SH-SY5Y (cell line): ENCODE measurements around the gene TBCD.

Experiments used
- GATA2 ChIP-seq: IDR thresholded peaks from 2 replicates; pipeline ENCODE4 v1.6.1; 2011; ENCODE audit warnings: mild to moderate bottlenecking, low read depth, low read length
- GATA3 ChIP-seq: IDR thresholded peaks from 2 replicates; pipeline ENCODE4 v1.6.1; 2011; ENCODE audit warnings: low read depth, mild to moderate bottlenecking, low read length, moderate library complexity

TBCD gene

GRCh38 chr17:82873521-82873920 lies 121.7 kb downstream of the TBCD start:
- TF ChIP-seq GATA2 (no peak), GATA3 (no peak)

GRCh38 chr17:82874011-82874835 lies 122.4 kb downstream of the TBCD start:
- TF ChIP-seq GATA2 (no peak), GATA3 (no peak)

- TF ChIP-seq GATA3: no peak
- no peak for TF ChIP-seq GATA2
Observed at GRCh38 chr17:82875407-82875856, 123.6 kb downstream of the TBCD start.

GRCh38 chr17:82876149-82876548 lies 124.3 kb downstream of the TBCD start:
- no peak for TF ChIP-seq GATA2

GRCh38 chr17:82876602-82877379 lies 124.9 kb downstream of the TBCD start:
- TF ChIP-seq GATA2: no peak
- no peak for TF ChIP-seq GATA3

- no peak for TF ChIP-seq GATA3
- TF ChIP-seq GATA2: no peak
Observed at GRCh38 chr17:82878527-82878926, 126.7 kb downstream of the TBCD start.

GRCh38 chr17:82879241-82879640 lies 127.4 kb downstream of the TBCD start:
- TF ChIP-seq GATA2 (no peak), GATA3 (no peak)

- TF ChIP-seq GATA2: no peak
- no peak for TF ChIP-seq GATA3
Observed at GRCh38 chr17:82880620-82881323, 128.9 kb downstream of the TBCD start.

- TF ChIP-seq GATA3: no peak
- no peak for TF ChIP-seq GATA2
Observed at GRCh38 chr17:82881324-82881823, 129.5 kb downstream of the TBCD start.

- TF ChIP-seq GATA2: no peak
- TF ChIP-seq GATA3: no peak
Observed at GRCh38 chr17:82881900-82882714, 130.2 kb downstream of the TBCD start.

- no peak for TF ChIP-seq GATA2
- no peak for TF ChIP-seq GATA3
Observed at GRCh38 chr17:82882715-82883418, 131.0 kb downstream of the TBCD start.

GRCh38 chr17:82883419-82884031 lies 131.7 kb downstream of the TBCD start:
- TF ChIP-seq GATA2 (no peak), GATA3 (no peak)

GRCh38 chr17:82884341-82884969 lies 132.6 kb downstream of the TBCD start:
- TF ChIP-seq GATA3 (no peak), GATA2 (no peak)
